Smooth muscle cell (in vitro differentiated cells): ENCODE data around the gene ADAT2. TPM values are rescaled to one million over a fixed set of nuclear protein-coding genes. Genes with fewer than 3 reads are reported as not detected.

Source experiments
- DNase-seq: peaks from one replicate; lab custom pipeline; 2025; ENCODE audit not compliant: unreplicated experiment; lab: John Stamatoyannopoulos, UW
- H2AFZ ChIP-seq: fragments of 200-600 bp; sonication (generic); 2 replicates; pipeline ENCODE4 v1.6.0; 2016; ENCODE audit warnings: antibody characterized with exemption, low read depth, mild to moderate bottlenecking
- H3F3A ChIP-seq: fragments of 200-600 bp; sonication (generic); 2 replicates; pipeline ENCODE4 v1.6.0; 2017; ENCODE audit warnings: antibody characterized with exemption, low read depth
- H3K27ac ChIP-seq: fragments of 200-600 bp; sonication (generic); 2 replicates; pipeline ENCODE4 v1.5.1; 2016; ENCODE audit warnings: low read depth, mild to moderate bottlenecking
- H3K27me3 ChIP-seq: fragments of 200-600 bp; sonication (generic); 2 replicates; pipeline ENCODE4 v1.6.1; 2016; ENCODE audit warnings: low read depth, mild to moderate bottlenecking
- H3K36me3 ChIP-seq: fragments of 200-600 bp; sonication (generic); 2 replicates; pipeline ENCODE4 v1.5.1; 2016; ENCODE audit warnings: low read depth
- H3K4me1 ChIP-seq: fragments of 200-600 bp; sonication (generic); 2 replicates; pipeline ENCODE4 v1.5.1; 2016; ENCODE audit warnings: low read depth
- H3K4me2 ChIP-seq: fragments of 200-600 bp; sonication (generic); 2 replicates; pipeline ENCODE4 v1.6.0; 2016; ENCODE audit warnings: mild to moderate bottlenecking
- H3K4me3 ChIP-seq: fragments of 200-600 bp; sonication (generic); 2 replicates; pipeline ENCODE4 v1.5.1; 2016; ENCODE audit warnings: mild to moderate bottlenecking
- H3K79me2 ChIP-seq: fragments of 200-600 bp; sonication (generic); 2 replicates; pipeline ENCODE4 v1.6.0; 2016; ENCODE audit warnings: low read depth, mild to moderate bottlenecking
- H3K9ac ChIP-seq: fragments of 200-600 bp; sonication (generic); 2 replicates; pipeline ENCODE4 v1.6.0; 2016; ENCODE audit warnings: low read depth
- H3K9me3 ChIP-seq: fragments of 200-600 bp; sonication (generic); replicated peaks from 2 replicates; pipeline ENCODE4 v1.5.1; 2016; ENCODE audit warnings: low read depth
- H4K20me1 ChIP-seq: fragments of 200-600 bp; sonication (generic); 2 replicates; pipeline ENCODE4 v1.6.0; 2016; ENCODE audit warnings: low read depth
- CTCF ChIP-seq: fragments of 200-600 bp; sonication (generic); IDR thresholded peaks from 2 replicates; pipeline ENCODE4 v1.5.1; 2017; ENCODE audit warnings: borderline replicate concordance, mild to moderate bottlenecking, antibody characterized with exemption; ENCODE audit not compliant: insufficient read depth, poor library complexity, severe bottlenecking
- WGBS: methylation state at CpG from one replicate; pipeline ENCODE4 v1.1.7; 2016; ENCODE audit warnings: low lambda C conversion rate; 5-methylcytosine and 5-hydroxymethylcytosine counted together
- polyA plus RNA-seq: library from polyadenylated mRNA; unstranded; fragments of >200 nt; fragmentation: Nextera tagmentation; extraction: Ambion mirVana; gene quantifications from 2 replicates; pipeline ENCODE4 v1.2.1, GENCODE V29; 2016
- total RNA-seq: library from RNA; depleted of rRNA; stranded (reverse); fragments of >200 nt; gene quantifications from 2 replicates; pipeline ENCODE4 v1.2.3, GENCODE V29; 2014

ADAT2 gene
- 2.3 and 5.3 TPM in 2 replicates for total RNA-seq
- 1.5 and 3.9 TPM in 2 replicates for polyA plus RNA-seq

GRCh38 chr6:143450453-143451371 lies at the start of gene ADAT2, which contains the start of gene PEX3:
ADAT2 (minus strand) TSS chr6:143450695; CDS start chr6:143450658, 37 bp downstream.
PEX3 (plus strand) TSS chr6:143450805; CDS start chr6:143451043, 238 bp downstream.
- peak within 1 kb of the TSS; percentile 78 for H3K4me3 ChIP-seq
- H3K27ac ChIP-seq, result peak within 1 kb of the TSS; percentile 10
- no peak for TF ChIP-seq CTCF
- peak within 1 kb of the TSS; percentile 99 for H2AFZ ChIP-seq
- no peaks in the 10 kb centered on the region for H3K9me3 ChIP-seq
- under 1% methylated on average over 55 of the region's 56 CpGs for WGBS
- H3K36me3 ChIP-seq, result no peaks in the 10 kb centered on the region
- H3K79me2 ChIP-seq, result peaks cover 18% of the 10 kb centered on the region
- no peaks in the 10 kb centered on the region for H3K27me3 ChIP-seq
- no peaks in the 10 kb centered on the region for H4K20me1 ChIP-seq
- H3K4me2 ChIP-seq, result peak within 1 kb of the TSS; percentile 94
- DNase-seq, result peak; percentile 83
- H3K9ac ChIP-seq, result peak within 1 kb of the TSS; percentile 81
- H3F3A ChIP-seq, result no peaks in the 10 kb centered on the region
- H3K4me1 ChIP-seq, result peaks cover 9% of the 10 kb centered on the region

- H4K20me1 ChIP-seq, result no peaks in the 10 kb centered on the region
- TF ChIP-seq CTCF, result no peak
- no peak overlapping the region for H2AFZ ChIP-seq
- no peaks in the 10 kb centered on the region for H3K79me2 ChIP-seq
- no peak overlapping the region for H3K4me2 ChIP-seq
- H3K36me3 ChIP-seq, result peaks cover 7% of the 10 kb centered on the region
- H3K9me3 ChIP-seq, result no peaks in the 10 kb centered on the region
- no peak overlapping the region for H3K9ac ChIP-seq
- H3K4me3 ChIP-seq, result no peak overlapping the region
- H3K27ac ChIP-seq, result no peak overlapping the region
- no peak for DNase-seq
- 60% methylated on average over 4 of the region's 4 CpGs for WGBS
- H3K4me1 ChIP-seq, result no peaks in the 10 kb centered on the region
- H3K27me3 ChIP-seq, result no peaks in the 10 kb centered on the region
- no peaks in the 10 kb centered on the region for H3F3A ChIP-seq
Observed at GRCh38 chr6:143498428-143498827, 47.9 kb upstream of the ADAT2 start.

- H3K4me2 ChIP-seq, result no peak overlapping the region
- H3K4me3 ChIP-seq, result no peak overlapping the region
- WGBS, result 96% methylated on average over 1 of the region's 1 CpG
- no peaks in the 10 kb centered on the region for H3K4me1 ChIP-seq
- H3K9me3 ChIP-seq, result no peaks in the 10 kb centered on the region
- no peak for DNase-seq
- no peak overlapping the region for H3K27ac ChIP-seq
- H4K20me1 ChIP-seq, result no peaks in the 10 kb centered on the region
- H3K27me3 ChIP-seq, result no peaks in the 10 kb centered on the region
- no peaks in the 10 kb centered on the region for H3K79me2 ChIP-seq
- peaks cover 7% of the 10 kb centered on the region for H3K36me3 ChIP-seq
- no peak overlapping the region for H3K9ac ChIP-seq
- H2AFZ ChIP-seq, result no peak overlapping the region
- no peak for TF ChIP-seq CTCF
- no peaks in the 10 kb centered on the region for H3F3A ChIP-seq
Observed at GRCh38 chr6:143496974-143497373, 46.5 kb upstream of the ADAT2 start.
